ENCODE data around the gene HDAC1.

HDAC1 gene

GRCh38 chr1:32356478-32356877 lies 64.6 kb downstream of the HDAC1 start:
- Histone ChIP-seq H3K9me3 (ENCODE audit: insufficient read depth, low read length) (no peaks in the 10 kb centered on the region), H3K27me3 (ENCODE audit: insufficient read depth, insufficient read length) (peaks cover 5% of the 10 kb centered on the region), H3K4me3 (ENCODE audit: insufficient read length, low read depth) (no peak overlapping the region), H3K4me1 (ENCODE audit: insufficient read depth, insufficient read length) (peaks cover 22% of the 10 kb centered on the region), H3K36me3 (ENCODE audit: insufficient read depth, insufficient read length, low read length) (peaks cover 37% of the 10 kb centered on the region), H3K9ac (ENCODE audit: insufficient read length, low read depth) (no peak overlapping the region)
- TF ChIP-seq ZNF274 (IDR thresholded peaks at IDR 0.05; ENCODE audit: low read depth, low read length) (no peak), YY1 (IDR thresholded peaks at IDR 0.05; ENCODE audit: insufficient read depth, insufficient read length) (no peak), SUZ12 (IDR thresholded peaks at IDR 0.05; ENCODE audit: extremely low read depth, insufficient read depth, insufficient read length) (no peak)
- DNase-seq (ENCODE audit: low read depth, low spot score) = no peak

GRCh38 chr1:32357614-32358013 lies 65.7 kb downstream of the HDAC1 start:
- TF ChIP-seq YY1 (IDR thresholded peaks at IDR 0.05; ENCODE audit: insufficient read depth, insufficient read length) (no peak), SUZ12 (IDR thresholded peaks at IDR 0.05; ENCODE audit: extremely low read depth, insufficient read depth, insufficient read length) (no peak), ZNF274 (IDR thresholded peaks at IDR 0.05; ENCODE audit: low read depth, low read length) (no peak)
- H3K4me1 ChIP-seq (ENCODE audit: insufficient read depth, insufficient read length) = peaks cover 22% of the 10 kb centered on the region

GRCh38 chr1:32358435-32358834 lies 66.6 kb downstream of the HDAC1 start:
- no peak for DNase-seq (ENCODE audit: low read depth, low spot score)

More at GRCh38 chr1:32357614-32358013, 65.7 kb downstream of the HDAC1 start:
- peaks cover 5% of the 10 kb centered on the region for H3K27me3 ChIP-seq (ENCODE audit: insufficient read depth, insufficient read length)
- peaks cover 38% of the 10 kb centered on the region for H3K36me3 ChIP-seq (ENCODE audit: insufficient read depth, insufficient read length, low read length)
- H3K9me3 ChIP-seq (ENCODE audit: insufficient read depth, low read length) = no peaks in the 10 kb centered on the region
- no peak overlapping the region for H3K4me3 ChIP-seq (ENCODE audit: insufficient read length, low read depth)
- H3K9ac ChIP-seq (ENCODE audit: insufficient read length, low read depth) = no peak overlapping the region
- no peak for DNase-seq (ENCODE audit: low read depth, low spot score)

GRCh38 chr1:32361308-32361673 lies 69.4 kb downstream of the HDAC1 start:
- H3K9me3 ChIP-seq (ENCODE audit: insufficient read depth, low read length) = no peaks in the 10 kb centered on the region
- peak overlapping the region; percentile 6 for H3K4me3 ChIP-seq (ENCODE audit: insufficient read length, low read depth)
- H3K27me3 ChIP-seq (ENCODE audit: insufficient read depth, insufficient read length) = peaks cover 5% of the 10 kb centered on the region
- H3K4me1 ChIP-seq (ENCODE audit: insufficient read depth, insufficient read length) = peaks cover 13% of the 10 kb centered on the region
- peaks cover 53% of the 10 kb centered on the region for H3K36me3 ChIP-seq (ENCODE audit: insufficient read depth, insufficient read length, low read length)
- peak overlapping the region; percentile 46 for H3K9ac ChIP-seq (ENCODE audit: insufficient read length, low read depth)
- no peak for DNase-seq (ENCODE audit: low read depth, low spot score)
- TF ChIP-seq ZNF274 (IDR thresholded peaks at IDR 0.05; ENCODE audit: low read depth, low read length) (no peak), SUZ12 (IDR thresholded peaks at IDR 0.05; ENCODE audit: extremely low read depth, insufficient read depth, insufficient read length) (no peak)

More at GRCh38 chr1:32358435-32358834, 66.6 kb downstream of the HDAC1 start:
- Histone ChIP-seq H3K27me3 (ENCODE audit: insufficient read depth, insufficient read length) (peaks cover 5% of the 10 kb centered on the region), H3K9me3 (ENCODE audit: insufficient read depth, low read length) (no peaks in the 10 kb centered on the region), H3K36me3 (ENCODE audit: insufficient read depth, insufficient read length, low read length) (peaks cover 46% of the 10 kb centered on the region), H3K4me3 (ENCODE audit: insufficient read length, low read depth) (no peak overlapping the region), H3K9ac (ENCODE audit: insufficient read length, low read depth) (no peak overlapping the region), H3K4me1 (ENCODE audit: insufficient read depth, insufficient read length) (peaks cover 20% of the 10 kb centered on the region)
- no peak for TF ChIP-seq YY1 (IDR thresholded peaks at IDR 0.05; ENCODE audit: insufficient read depth, insufficient read length)
- no peak for TF ChIP-seq ZNF274 (IDR thresholded peaks at IDR 0.05; ENCODE audit: low read depth, low read length)
- TF ChIP-seq SUZ12 (IDR thresholded peaks at IDR 0.05; ENCODE audit: extremely low read depth, insufficient read depth, insufficient read length) = no peak

GRCh38 chr1:32361674-32362473 lies 70.0 kb downstream of the HDAC1 start:
- Histone ChIP-seq H3K4me1 (ENCODE audit: insufficient read depth, insufficient read length) (peaks cover 16% of the 10 kb centered on the region), H3K9me3 (ENCODE audit: insufficient read depth, low read length) (no peaks in the 10 kb centered on the region), H3K4me3 (ENCODE audit: insufficient read length, low read depth) (peak overlapping the region; percentile 51), H3K9ac (ENCODE audit: insufficient read length, low read depth) (peak overlapping the region; percentile 91), H3K36me3 (ENCODE audit: insufficient read depth, insufficient read length, low read length) (peaks cover 59% of the 10 kb centered on the region), H3K27me3 (ENCODE audit: insufficient read depth, insufficient read length) (peaks cover 5% of the 10 kb centered on the region)
- TF ChIP-seq SUZ12 (IDR thresholded peaks at IDR 0.05; ENCODE audit: extremely low read depth, insufficient read depth, insufficient read length) = no peak
- TF ChIP-seq ZNF274 (IDR thresholded peaks at IDR 0.05; ENCODE audit: low read depth, low read length) = no peak
- no peak for TF ChIP-seq YY1 (IDR thresholded peaks at IDR 0.05; ENCODE audit: insufficient read depth, insufficient read length)
- DNase-seq (ENCODE audit: low read depth, low spot score) = peak; percentile 30

- Histone ChIP-seq H3K4me3 (ENCODE audit: insufficient read length, low read depth) (peak within 1 kb of the TSS; percentile 51), H3K36me3 (ENCODE audit: insufficient read depth, insufficient read length, low read length) (peaks cover 64% of the 10 kb centered on the region), H3K27me3 (ENCODE audit: insufficient read depth, insufficient read length) (peaks cover 5% of the 10 kb centered on the region), H3K4me1 (ENCODE audit: insufficient read depth, insufficient read length) (peaks cover 19% of the 10 kb centered on the region), H3K9ac (ENCODE audit: insufficient read length, low read depth) (peak within 1 kb of the TSS; percentile 91), H3K9me3 (ENCODE audit: insufficient read depth, low read length) (no peaks in the 10 kb centered on the region)
- TF ChIP-seq SUZ12 (IDR thresholded peaks at IDR 0.05; ENCODE audit: extremely low read depth, insufficient read depth, insufficient read length) (no peak), YY1 (IDR thresholded peaks at IDR 0.05; ENCODE audit: insufficient read depth, insufficient read length) (no peak), ZNF274 (IDR thresholded peaks at IDR 0.05; ENCODE audit: low read depth, low read length) (no peak)
- no peak for DNase-seq (ENCODE audit: low read depth, low spot score)
Observed at GRCh38 chr1:32362474-32363313, 70.8 kb downstream of the HDAC1 start, which contains the start of the genes FAM229A and TSSK3. FAM229A (minus strand) TSS chr1:32362485; CDS start chr1:32362091, 394 bp downstream. TSSK3 (plus strand) TSS chr1:32362539; CDS start chr1:32362702, 163 bp downstream.

GRCh38 chr1:32363713-32364112 lies 71.8 kb downstream of the HDAC1 start:
- Histone ChIP-seq H3K36me3 (ENCODE audit: insufficient read depth, insufficient read length, low read length) (peaks cover 67% of the 10 kb centered on the region), H3K27me3 (ENCODE audit: insufficient read depth, insufficient read length) (peaks cover 5% of the 10 kb centered on the region), H3K9ac (ENCODE audit: insufficient read length, low read depth) (no peak overlapping the region), H3K4me3 (ENCODE audit: insufficient read length, low read depth) (no peak overlapping the region), H3K9me3 (ENCODE audit: insufficient read depth, low read length) (no peaks in the 10 kb centered on the region), H3K4me1 (ENCODE audit: insufficient read depth, insufficient read length) (peaks cover 19% of the 10 kb centered on the region)
- no peak for DNase-seq (ENCODE audit: low read depth, low spot score)
- TF ChIP-seq ZNF274 (IDR thresholded peaks at IDR 0.05; ENCODE audit: low read depth, low read length) = no peak
- TF ChIP-seq YY1 (IDR thresholded peaks at IDR 0.05; ENCODE audit: insufficient read depth, insufficient read length) = no peak
- no peak for TF ChIP-seq SUZ12 (IDR thresholded peaks at IDR 0.05; ENCODE audit: extremely low read depth, insufficient read depth, insufficient read length)

Data from NT2/D1 (cell line).